ENCODE results near the gene EFCAB6.

EFCAB6 gene

GRCh38 chr22:43840431-43840830 lies 28.3 kb upstream of the EFCAB6 start:
- no peak for TF ChIP-seq EP300 (IDR thresholded peaks at IDR 0.05; ENCODE audit: borderline replicate concordance)

- TF ChIP-seq CEBPB (IDR thresholded peaks at IDR 0.05) (no peak), NFIC (IDR thresholded peaks at IDR 0.05) (no peak), RAD21 (IDR thresholded peaks at IDR 0.05; ENCODE audit: low read depth) (no peak), TEAD4 (IDR thresholded peaks at IDR 0.05) (no peak), REST (IDR thresholded peaks at IDR 0.05; ENCODE audit: low read depth) (no peak), CREB1 (IDR thresholded peaks at IDR 0.05; ENCODE audit: low read depth) (no peak), TAF1 (IDR thresholded peaks at IDR 0.05; ENCODE audit: low read depth) (no peak), EGR1 (IDR thresholded peaks at IDR 0.05) (no peak), TCF12 (IDR thresholded peaks at IDR 0.05; ENCODE audit: low read depth) (no peak), EP300 (IDR thresholded peaks at IDR 0.05; ENCODE audit: borderline replicate concordance) (no peak), YY1 (IDR thresholded peaks at IDR 0.05; ENCODE audit: low read depth) (no peak), ZBTB7A (IDR thresholded peaks at IDR 0.05; ENCODE audit: low read depth) (no peak), FOXM1 (IDR thresholded peaks at IDR 0.05; ENCODE audit: borderline replicate concordance, low read depth) (no peak), MAX (IDR thresholded peaks at IDR 0.05) (no peak), USF1 (IDR thresholded peaks at IDR 0.05) (no peak)
These were observed 27.7 kb upstream of the EFCAB6 start for GRCh38 chr22:43839781-43840180.

GRCh38 chr22:43838571-43839307 lies 26.6 kb upstream of the EFCAB6 start:
- TF ChIP-seq CREB1 (IDR thresholded peaks at IDR 0.05; ENCODE audit: low read depth) (no peak), ZBTB7A (IDR thresholded peaks at IDR 0.05; ENCODE audit: low read depth) (no peak)

- TF ChIP-seq EP300 (IDR thresholded peaks at IDR 0.05; ENCODE audit: borderline replicate concordance) = no peak
- TF ChIP-seq ZBTB7A (IDR thresholded peaks at IDR 0.05; ENCODE audit: low read depth) = no peak
- no peak for TF ChIP-seq CREB1 (IDR thresholded peaks at IDR 0.05; ENCODE audit: low read depth)
- TF ChIP-seq CEBPB (IDR thresholded peaks at IDR 0.05) = no peak
- TF ChIP-seq RAD21 (IDR thresholded peaks at IDR 0.05; ENCODE audit: low read depth) = no peak
- TF ChIP-seq MAX (IDR thresholded peaks at IDR 0.05) = no peak
- TF ChIP-seq YY1 (IDR thresholded peaks at IDR 0.05; ENCODE audit: low read depth) = no peak
- no peak for TF ChIP-seq TCF12 (IDR thresholded peaks at IDR 0.05; ENCODE audit: low read depth)
- TF ChIP-seq TAF1 (IDR thresholded peaks at IDR 0.05; ENCODE audit: low read depth) = no peak
- TF ChIP-seq TEAD4 (IDR thresholded peaks at IDR 0.05) = no peak
- no peak for TF ChIP-seq NFIC (IDR thresholded peaks at IDR 0.05)
- no peak for TF ChIP-seq EGR1 (IDR thresholded peaks at IDR 0.05)
- TF ChIP-seq USF1 (IDR thresholded peaks at IDR 0.05) = no peak
- no peak for TF ChIP-seq FOXM1 (IDR thresholded peaks at IDR 0.05; ENCODE audit: borderline replicate concordance, low read depth)
These were observed 26.1 kb upstream of the EFCAB6 start for GRCh38 chr22:43838161-43838560.

GRCh38 chr22:43837666-43838065 lies 25.6 kb upstream of the EFCAB6 start:
- no peak for TF ChIP-seq EGR1 (IDR thresholded peaks at IDR 0.05)
- no peak for TF ChIP-seq ZBTB7A (IDR thresholded peaks at IDR 0.05; ENCODE audit: low read depth)
- no peak for TF ChIP-seq NFIC (IDR thresholded peaks at IDR 0.05)
- no peak for TF ChIP-seq CEBPB (IDR thresholded peaks at IDR 0.05)
- no peak for TF ChIP-seq CREB1 (IDR thresholded peaks at IDR 0.05; ENCODE audit: low read depth)
- no peak for TF ChIP-seq FOXM1 (IDR thresholded peaks at IDR 0.05; ENCODE audit: borderline replicate concordance, low read depth)
- TF ChIP-seq RAD21 (IDR thresholded peaks at IDR 0.05; ENCODE audit: low read depth) = no peak
- TF ChIP-seq TCF12 (IDR thresholded peaks at IDR 0.05; ENCODE audit: low read depth) = no peak
- TF ChIP-seq EP300 (IDR thresholded peaks at IDR 0.05; ENCODE audit: borderline replicate concordance) = no peak
- TF ChIP-seq TAF1 (IDR thresholded peaks at IDR 0.05; ENCODE audit: low read depth) = no peak
- TF ChIP-seq MAX (IDR thresholded peaks at IDR 0.05) = no peak
- TF ChIP-seq TEAD4 (IDR thresholded peaks at IDR 0.05) = no peak
- TF ChIP-seq YY1 (IDR thresholded peaks at IDR 0.05; ENCODE audit: low read depth) = no peak

- TF ChIP-seq EGR1 (IDR thresholded peaks at IDR 0.05) (no peak), REST (IDR thresholded peaks at IDR 0.05; ENCODE audit: low read depth) (no peak), NFIC (IDR thresholded peaks at IDR 0.05) (no peak), RAD21 (IDR thresholded peaks at IDR 0.05; ENCODE audit: low read depth) (no peak), CEBPB (IDR thresholded peaks at IDR 0.05) (no peak), EP300 (IDR thresholded peaks at IDR 0.05; ENCODE audit: borderline replicate concordance) (no peak), USF1 (IDR thresholded peaks at IDR 0.05) (no peak), YY1 (IDR thresholded peaks at IDR 0.05; ENCODE audit: low read depth) (no peak), MAX (IDR thresholded peaks at IDR 0.05) (no peak), TAF1 (IDR thresholded peaks at IDR 0.05; ENCODE audit: low read depth) (no peak), TCF12 (IDR thresholded peaks at IDR 0.05; ENCODE audit: low read depth) (no peak), FOXM1 (IDR thresholded peaks at IDR 0.05; ENCODE audit: borderline replicate concordance, low read depth) (no peak)
These were observed 23.6 kb upstream of the EFCAB6 start for GRCh38 chr22:43835736-43836135.

All from Ishikawa (cell line).